Measurements from ENCODE around the gene KCNH4.

GRCh38 chr17:42230225-42230624 is 49.3 kb upstream of the KCNH4 start:
- no peak for TF ChIP-seq YY1 (IDR thresholded peaks at IDR 0.05; ENCODE audit: insufficient read depth, insufficient read length)
- TF ChIP-seq ZNF274 (IDR thresholded peaks at IDR 0.05; ENCODE audit: low read depth, low read length), result no peak
- no peak for TF ChIP-seq SUZ12 (IDR thresholded peaks at IDR 0.05; ENCODE audit: extremely low read depth, insufficient read depth, insufficient read length)

Data from NT2/D1 (cell line).